ENCODE results near the gene TSPY2. TPM values are rescaled to one million over a fixed set of nuclear protein-coding genes. Genes with fewer than 3 reads are reported as not detected.
"Not testable (repeated sequence)": the region's sequence is repeated elsewhere in the genome, so short reads cannot be mapped to it uniquely, and the experiment has no call there.

Gene TSPY2, protein sequence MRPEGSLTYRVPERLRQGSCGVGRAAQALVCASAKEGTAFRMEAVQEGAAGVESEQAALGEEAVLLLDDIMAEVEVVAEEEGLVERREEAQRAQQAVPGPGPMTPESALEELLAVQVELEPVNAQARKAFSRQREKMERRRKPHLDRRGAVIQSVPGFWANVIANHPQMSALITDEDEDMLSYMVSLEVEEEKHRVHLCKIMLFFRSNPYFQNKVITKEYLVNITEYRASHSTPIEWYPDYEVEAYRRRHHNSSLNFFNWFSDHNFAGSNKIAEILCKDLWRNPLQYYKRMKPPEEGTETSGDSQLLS
- not detected in 2 replicates for total RNA-seq (2014; rRNA removed; shearing (Covaris generic))
- polyA plus RNA-seq (2015; cell fraction: cytosol; rRNA removed), result not detected in 2 replicates
- not detected in 2 replicates for polyA plus RNA-seq (2015; cell fraction: nucleus; rRNA removed)

DNA sequence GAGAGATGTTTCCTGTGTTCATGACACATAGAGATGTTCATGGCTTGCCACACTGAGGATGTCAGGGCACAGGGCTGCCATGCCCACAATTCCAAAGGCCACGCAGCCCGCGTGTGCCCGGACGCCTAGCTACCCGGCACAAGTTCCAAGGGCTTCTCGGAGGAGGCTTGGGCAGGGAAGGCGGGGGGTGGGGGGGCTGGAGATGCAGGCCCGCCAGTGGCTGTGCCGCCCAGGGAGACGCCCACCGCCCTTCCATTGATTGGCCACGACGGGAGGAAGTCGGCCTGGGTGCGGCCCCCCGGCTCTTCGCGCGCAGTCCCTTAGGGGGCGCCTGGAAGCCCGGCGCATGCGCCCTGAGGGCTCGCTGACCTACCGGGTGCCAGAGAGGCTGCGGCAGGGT lies at the start of gene TSPY2:
TSS of gene TSPY2 (plus strand) at position 301 of the 400 bp plus-strand sequence. CDS start at position 347, 46 bp downstream.
- in situ Hi-C loops (cut with HindIII; ENCODE audit: low pct_unique_long_range_greater_than_20kb, low sequenced_read_pairs), result not testable (repeated sequence)

DNA sequence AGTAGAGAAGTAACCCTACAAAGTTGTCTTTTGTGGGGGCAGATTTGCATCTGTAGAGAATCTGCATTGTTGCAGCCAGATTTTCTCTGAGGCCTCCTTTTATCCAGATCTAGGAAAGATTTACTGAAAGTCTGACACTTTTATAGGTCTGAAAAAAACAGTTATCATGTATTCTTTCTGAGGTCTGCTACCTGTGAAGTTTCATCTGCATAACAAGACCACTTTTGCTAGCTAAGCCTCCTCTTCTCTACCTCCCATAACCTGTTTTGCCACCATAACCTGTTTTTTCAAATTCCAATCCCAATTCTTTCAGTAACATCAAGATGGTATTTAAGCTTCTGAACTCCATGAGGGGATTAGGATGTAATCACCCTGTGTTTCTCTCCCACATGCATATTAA lies 36.5 kb upstream of the TSPY2 start:
- in situ Hi-C loops (cut with HindIII; ENCODE audit: low pct_unique_long_range_greater_than_20kb, low sequenced_read_pairs); DNase-seq (ENCODE audit: low read depth, low spot score): not testable (repeated sequence)

More for the DNA sequence above, at the start of gene TSPY2:
- not testable (repeated sequence) for DNase-seq (ENCODE audit: low read depth, low spot score)

GRCh38 chrY:6217045-6217444 lies 29.0 kb upstream of the TSPY2 start:
- in situ Hi-C loops (cut with HindIII; ENCODE audit: low pct_unique_long_range_greater_than_20kb, low sequenced_read_pairs); DNase-seq (ENCODE audit: low read depth, low spot score): not testable (repeated sequence)

- DNase-seq (ENCODE audit: low read depth, low spot score); in situ Hi-C loops (cut with HindIII; ENCODE audit: low pct_unique_long_range_greater_than_20kb, low sequenced_read_pairs): not testable (repeated sequence)
These were observed 23.8 kb downstream of the TSPY2 start for GRCh38 chrY:6269839-6270238.
